Measurements from ENCODE around the gene SPAG17.

Gene SPAG17

GRCh38 chr1:118188411-118188810 is 3.4 kb upstream of the SPAG17 start:
- H3K9me3 ChIP-seq (ENCODE audit: insufficient read depth, low read length, severe bottlenecking): no peaks in the 10 kb centered on the region
- no peaks in the 10 kb centered on the region for H3K36me3 ChIP-seq (ENCODE audit: insufficient read depth, low read length)
- H4K20me1 ChIP-seq (ENCODE audit: insufficient read depth, low read length): no peaks in the 10 kb centered on the region
- H3K4me2 ChIP-seq (ENCODE audit: insufficient read depth, low read length): no peak overlapping the region
- no peak for DNase-seq
- H3K4me3 ChIP-seq (ENCODE audit: low read depth in 1 of 2, low read length in 2 of 2): no peak overlapping the region
- H3K27me3 ChIP-seq (ENCODE audit: insufficient read depth, low read length, poor library complexity): no peaks in the 10 kb centered on the region
- H2AFZ ChIP-seq (ENCODE audit: low read depth, low read length): no peak overlapping the region
- ATAC-seq (ENCODE audit: insufficient read depth, low read depth): no peak
- no peak overlapping the region for H3K27ac ChIP-seq (ENCODE audit: low read length)
- TF ChIP-seq EZH2 (IDR thresholded peaks at IDR 0.05; ENCODE audit: borderline replicate concordance, low read depth, low read length, severe bottlenecking): no peak
- TF ChIP-seq CTCF (IDR thresholded peaks at IDR 0.05; ENCODE audit: borderline replicate concordance, extremely low read depth, low read length, poor library complexity, severe bottlenecking): no peak
- H3K4me1 ChIP-seq (ENCODE audit: insufficient read depth, low read length): no peaks in the 10 kb centered on the region
- H3K79me2 ChIP-seq (ENCODE audit: insufficient read depth, low read length): no peaks in the 10 kb centered on the region
- H3K9ac ChIP-seq (ENCODE audit: low read depth, low read length): no peak overlapping the region

- no peak overlapping the region for H2AFZ ChIP-seq (ENCODE audit: low read depth, low read length)
- no peaks in the 10 kb centered on the region for H4K20me1 ChIP-seq (ENCODE audit: insufficient read depth, low read length)
- H3K36me3 ChIP-seq (ENCODE audit: insufficient read depth, low read length): no peaks in the 10 kb centered on the region
- TF ChIP-seq EZH2 (IDR thresholded peaks at IDR 0.05; ENCODE audit: borderline replicate concordance, low read depth, low read length, severe bottlenecking) (no peak), CTCF (IDR thresholded peaks at IDR 0.05; ENCODE audit: borderline replicate concordance, extremely low read depth, low read length, poor library complexity, severe bottlenecking) (no peak)
- DNase-seq (no peak), ATAC-seq (ENCODE audit: insufficient read depth, low read depth) (no peak)
- no peak overlapping the region for H3K9ac ChIP-seq (ENCODE audit: low read depth, low read length)
- no peak overlapping the region for H3K4me2 ChIP-seq (ENCODE audit: insufficient read depth, low read length)
- no peaks in the 10 kb centered on the region for H3K27me3 ChIP-seq (ENCODE audit: insufficient read depth, low read length, poor library complexity)
- no peak overlapping the region for H3K27ac ChIP-seq (ENCODE audit: low read length)
- H3K79me2 ChIP-seq (ENCODE audit: insufficient read depth, low read length): no peaks in the 10 kb centered on the region
- no peaks in the 10 kb centered on the region for H3K9me3 ChIP-seq (ENCODE audit: insufficient read depth, low read length, severe bottlenecking)
- no peaks in the 10 kb centered on the region for H3K4me1 ChIP-seq (ENCODE audit: insufficient read depth, low read length)
- H3K4me3 ChIP-seq (ENCODE audit: low read depth in 1 of 2, low read length in 2 of 2): no peak overlapping the region
These were observed 998 bp upstream of the SPAG17 start for GRCh38 chr1:118186026-118186425.

GRCh38 chr1:118184739-118185083 is 317 bp downstream of the SPAG17 start:
- no peak overlapping the region for H3K4me3 ChIP-seq (ENCODE audit: low read depth in 1 of 2, low read length in 2 of 2)
- DNase-seq: no peak

More at GRCh38 chr1:118184739-118185083, 317 bp downstream of the SPAG17 start:
- H2AFZ ChIP-seq (ENCODE audit: low read depth, low read length): no peak overlapping the region
- H4K20me1 ChIP-seq (ENCODE audit: insufficient read depth, low read length): no peaks in the 10 kb centered on the region
- no peak overlapping the region for H3K4me2 ChIP-seq (ENCODE audit: insufficient read depth, low read length)
- H3K9ac ChIP-seq (ENCODE audit: low read depth, low read length): no peak overlapping the region
- no peaks in the 10 kb centered on the region for H3K36me3 ChIP-seq (ENCODE audit: insufficient read depth, low read length)
- H3K79me2 ChIP-seq (ENCODE audit: insufficient read depth, low read length): no peaks in the 10 kb centered on the region
- TF ChIP-seq CTCF (IDR thresholded peaks at IDR 0.05; ENCODE audit: borderline replicate concordance, extremely low read depth, low read length, poor library complexity, severe bottlenecking) (no peak), EZH2 (IDR thresholded peaks at IDR 0.05; ENCODE audit: borderline replicate concordance, low read depth, low read length, severe bottlenecking) (no peak)
- H3K9me3 ChIP-seq (ENCODE audit: insufficient read depth, low read length, severe bottlenecking): no peaks in the 10 kb centered on the region
- no peaks in the 10 kb centered on the region for H3K27me3 ChIP-seq (ENCODE audit: insufficient read depth, low read length, poor library complexity)
- no peak for ATAC-seq (ENCODE audit: insufficient read depth, low read depth)
- H3K4me1 ChIP-seq (ENCODE audit: insufficient read depth, low read length): no peaks in the 10 kb centered on the region
- H3K27ac ChIP-seq (ENCODE audit: low read length): no peak overlapping the region
